Calu3 (cell line): ENCODE measurements around the gene FUOM. TPM values are rescaled to one million over a fixed set of nuclear protein-coding genes. Genes with fewer than 3 reads are reported as not detected.

Source experiments
- BruUV-seq: library from RNA; stranded (reverse); fragments of 400-500 nt; replicated peaks from 2 replicates; lab custom pipeline; 2021; lab: Mats Ljungman, UMichigan
- CTCF ChIA-PET: fragments of 300-600 bp; sonication (Branson Sonifier 250); formaldehyde crosslinking; loops from one replicate; lab custom pipeline; 2022; ENCODE audit warnings: antibody characterized with exemption; lab: Charles Lee
- DNase-seq: peaks from one replicate; pipeline ENCODE4 v3.0.0; 2022
- H3K27ac Mint-ChIP-seq: one replicate; pipeline ENCODE4 v1.8.0; 2022; ENCODE audit warnings: mixed read lengths; ENCODE audit not compliant: unreplicated experiment
- H3K27me3 Mint-ChIP-seq: one replicate; pipeline ENCODE4 v1.8.0; 2022; ENCODE audit warnings: mixed read lengths; ENCODE audit not compliant: unreplicated experiment
- H3K36me3 Mint-ChIP-seq: one replicate; pipeline ENCODE4 v1.8.0; 2022; ENCODE audit warnings: mild to moderate bottlenecking, moderate library complexity, mixed read lengths; ENCODE audit not compliant: insufficient read depth, unreplicated experiment
- H3K4me1 Mint-ChIP-seq: one replicate; pipeline ENCODE4 v1.8.0; 2022; ENCODE audit warnings: mild to moderate bottlenecking, low read depth, mixed read lengths; ENCODE audit not compliant: unreplicated experiment
- H3K4me3 Mint-ChIP-seq: one replicate; pipeline ENCODE4 v1.8.0; 2022; ENCODE audit warnings: mild to moderate bottlenecking, low read depth, moderate library complexity, mixed read lengths; ENCODE audit not compliant: unreplicated experiment
- H3K9me3 Mint-ChIP-seq: one replicate; pipeline ENCODE4 v1.8.0; 2022; ENCODE audit warnings: low read depth, mixed read lengths; ENCODE audit not compliant: unreplicated experiment
- intact Hi-C: fragments of 100-400 bp; cut with micrococcal nuclease; formaldehyde crosslinking; loops from one replicate; pipeline ENCODE4 v1.10.0; 2022; ENCODE audit not compliant: unreplicated experiment
- total RNA-seq: library from RNA; stranded (reverse); gene quantifications from 2 replicates; pipeline ENCODE4 v1.2.3, GENCODE V29; 2022
- TF ChIP-seq, protein P1 (sequence below): fragments of 200-600 bp; IDR thresholded peaks from one replicate; pipeline ENCODE4 v1.8.0; 2022; ENCODE audit warnings: antibody characterized with exemption; ENCODE audit not compliant: unreplicated experiment

FUOM gene
- total RNA-seq, 1 experiment from 2014 or later, result 11.5 TPM

DNA sequence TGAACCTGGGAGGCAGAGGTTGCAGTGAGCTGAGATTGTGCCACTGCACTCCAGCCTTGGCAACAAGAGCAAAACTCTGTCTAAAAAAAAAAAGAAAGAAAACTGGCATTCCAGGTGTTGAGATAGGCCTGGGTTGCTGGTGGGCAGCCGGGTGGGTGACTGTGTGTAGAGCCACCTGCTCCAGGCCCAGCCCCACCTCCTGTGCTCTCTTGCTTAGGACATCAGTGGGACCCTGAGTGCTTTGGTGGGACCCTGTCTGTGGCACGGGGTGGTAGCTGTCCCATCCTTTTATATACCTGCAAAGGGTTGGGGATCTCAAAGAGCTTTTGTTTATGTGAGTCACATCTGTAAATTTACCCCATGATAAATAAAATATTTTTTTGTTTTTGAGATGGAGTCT, 27.4 kb upstream of the FUOM start:
- H3K4me3 Mint-ChIP-seq, result no peak overlapping the region
- TF ChIP-seq, protein P1, sequence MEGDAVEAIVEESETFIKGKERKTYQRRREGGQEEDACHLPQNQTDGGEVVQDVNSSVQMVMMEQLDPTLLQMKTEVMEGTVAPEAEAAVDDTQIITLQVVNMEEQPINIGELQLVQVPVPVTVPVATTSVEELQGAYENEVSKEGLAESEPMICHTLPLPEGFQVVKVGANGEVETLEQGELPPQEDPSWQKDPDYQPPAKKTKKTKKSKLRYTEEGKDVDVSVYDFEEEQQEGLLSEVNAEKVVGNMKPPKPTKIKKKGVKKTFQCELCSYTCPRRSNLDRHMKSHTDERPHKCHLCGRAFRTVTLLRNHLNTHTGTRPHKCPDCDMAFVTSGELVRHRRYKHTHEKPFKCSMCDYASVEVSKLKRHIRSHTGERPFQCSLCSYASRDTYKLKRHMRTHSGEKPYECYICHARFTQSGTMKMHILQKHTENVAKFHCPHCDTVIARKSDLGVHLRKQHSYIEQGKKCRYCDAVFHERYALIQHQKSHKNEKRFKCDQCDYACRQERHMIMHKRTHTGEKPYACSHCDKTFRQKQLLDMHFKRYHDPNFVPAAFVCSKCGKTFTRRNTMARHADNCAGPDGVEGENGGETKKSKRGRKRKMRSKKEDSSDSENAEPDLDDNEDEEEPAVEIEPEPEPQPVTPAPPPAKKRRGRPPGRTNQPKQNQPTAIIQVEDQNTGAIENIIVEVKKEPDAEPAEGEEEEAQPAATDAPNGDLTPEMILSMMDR, result no peak
- no TSS peak for BruUV-seq
- H3K27ac Mint-ChIP-seq, result no peak overlapping the region
- peaks cover under 1% of the 10 kb centered on the region for H3K36me3 Mint-ChIP-seq
- no peaks in the 10 kb centered on the region for H3K4me1 Mint-ChIP-seq
- H3K9me3 Mint-ChIP-seq, result no peaks in the 10 kb centered on the region
- CTCF ChIA-PET, result no interaction called here
- DNase-seq, result no peak
- intact Hi-C loops, result no loop called here
- no peaks in the 10 kb centered on the region for H3K27me3 Mint-ChIP-seq

DNA sequence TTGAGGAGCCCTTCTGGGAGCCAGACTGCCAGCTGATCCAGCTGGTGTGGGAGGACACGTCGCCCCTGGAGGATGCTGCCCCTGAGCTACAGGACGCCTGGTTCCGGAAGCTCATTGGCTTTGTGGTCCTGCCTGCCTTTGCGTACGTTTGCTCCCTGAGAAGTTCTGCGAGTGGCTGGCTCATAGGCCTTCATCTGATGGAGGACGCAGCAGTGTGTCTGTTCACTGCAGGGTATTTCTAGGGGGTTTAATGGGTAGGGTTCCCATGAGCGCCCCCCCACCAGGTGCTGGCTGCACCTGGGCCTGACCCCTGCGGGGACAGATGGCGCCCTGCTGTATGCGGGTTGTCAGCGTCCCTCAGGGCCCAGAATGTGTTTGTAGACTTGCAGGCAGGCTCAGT, 26.3 kb upstream of the FUOM start:
- CTCF ChIA-PET, result no interaction called here
- peaks cover 7% of the 10 kb centered on the region for H3K36me3 Mint-ChIP-seq
- H3K9me3 Mint-ChIP-seq, result no peaks in the 10 kb centered on the region
- TF ChIP-seq, protein P1, result no peak
- no peaks in the 10 kb centered on the region for H3K27me3 Mint-ChIP-seq
- no peaks in the 10 kb centered on the region for H3K4me1 Mint-ChIP-seq
- intact Hi-C loops, result no loop called here
- no peak overlapping the region for H3K4me3 Mint-ChIP-seq
- no TSS peak for BruUV-seq
- no peak overlapping the region for H3K27ac Mint-ChIP-seq
- DNase-seq, result no peak

DNA sequence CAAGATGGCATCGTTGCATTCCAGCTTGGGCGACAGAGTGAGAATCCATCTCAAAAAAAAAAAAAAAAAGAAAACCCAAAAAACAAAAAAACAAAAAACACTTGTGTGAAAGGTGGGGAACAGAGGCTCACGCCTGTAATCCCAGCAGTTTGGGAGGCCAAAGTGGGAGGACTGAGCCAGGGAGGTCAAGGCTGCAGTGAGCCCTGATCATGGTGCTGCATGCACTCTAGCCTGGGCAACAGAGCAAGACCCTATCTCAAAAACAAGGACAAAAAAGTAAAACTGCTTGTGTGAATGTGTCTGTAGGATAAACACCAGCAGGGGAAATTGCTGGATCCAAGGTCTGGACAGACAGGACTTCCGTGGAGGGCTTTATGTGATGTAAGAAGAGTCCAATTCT, 25.7 kb upstream of the FUOM start:
- Mint-ChIP-seq H3K4me1 (no peaks in the 10 kb centered on the region), H3K27me3 (no peaks in the 10 kb centered on the region), H3K9me3 (no peaks in the 10 kb centered on the region), H3K27ac (no peak overlapping the region), H3K4me3 (no peak overlapping the region), H3K36me3 (peaks cover 10% of the 10 kb centered on the region)
- DNase-seq, result no peak
- CTCF ChIA-PET, result no interaction called here
- TF ChIP-seq, protein P1, result no peak
- BruUV-seq, result no TSS peak
- intact Hi-C loops, result no loop called here

DNA sequence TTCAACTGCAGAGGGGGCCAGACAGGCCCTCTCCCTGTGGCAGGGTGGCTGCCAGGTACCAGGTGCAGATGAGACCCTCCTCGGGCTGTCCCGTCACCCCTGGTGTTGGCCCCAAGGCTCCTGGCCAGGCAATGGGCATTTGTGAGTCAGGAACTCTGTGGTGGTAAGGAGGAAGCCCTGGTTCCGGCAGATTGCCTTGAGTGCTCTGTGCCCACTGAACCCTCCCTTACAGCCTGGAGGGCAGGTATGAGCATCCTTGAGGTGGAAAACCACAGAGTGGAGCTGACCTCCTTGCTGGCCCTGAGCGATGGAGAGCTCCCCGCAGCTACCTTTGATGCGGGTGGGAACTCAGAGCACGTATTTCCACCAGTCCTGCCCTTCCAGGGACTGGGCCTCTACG, 23.2 kb upstream of the FUOM start:
- Mint-ChIP-seq H3K27me3 (no peaks in the 10 kb centered on the region), H3K4me1 (no peaks in the 10 kb centered on the region), H3K36me3 (peaks cover 17% of the 10 kb centered on the region), H3K4me3 (no peak overlapping the region), H3K9me3 (no peaks in the 10 kb centered on the region), H3K27ac (no peak overlapping the region)
- no peak for DNase-seq
- intact Hi-C loops, result no loop called here
- TF ChIP-seq, protein P1, result no peak
- CTCF ChIA-PET, result no interaction called here
- BruUV-seq, result no TSS peak
